Measurements from ENCODE around the gene RHBDD1. TPM values are rescaled to one million over a fixed set of nuclear protein-coding genes. Genes with fewer than 3 reads are reported as not detected.

The RHBDD1 gene
- total and polyA plus RNA-seq, 2 donors (not counting 3 experiments of a cell fraction or from before 2014, with no cell fraction given): 6.8 to 19.4 TPM

- FAIRE-seq (no peak), DNase-seq (ENCODE audit: low read depth, low spot score) (no peak)
- H3K9me1 ChIP-seq (replicated peaks; ENCODE audit: control insufficient read depth, extremely low read depth, insufficient read depth, low read length): no peaks in the 10 kb centered on the region
- H2AFZ ChIP-seq (ENCODE audit: low read depth, low read length): no peak overlapping the region
- no peak overlapping the region for H3K4me2 ChIP-seq (ENCODE audit: insufficient read depth, low read length)
- dilution Hi-C loops (cut with MboI; ENCODE audit: extremely low pct_ligation_motif_present, low sequenced_read_pairs): no loop called here
- no peak overlapping the region for H3K9ac ChIP-seq (replicated peaks; ENCODE audit: extremely low read depth, insufficient read depth, low read length)
- BruUV-seq (replicated peaks): no TSS peak
- no peak overlapping the region for H3K27ac ChIP-seq (ENCODE audit: insufficient read depth, low read depth, low read length)
- intact Hi-C loops (cut with micrococcal nuclease): no loop called here
- ChIA-PET CTCF (no interaction called here), POLR2A (no interaction called here)
- H3K27me3 ChIP-seq (ENCODE audit: control insufficient read depth in 2 of 2, insufficient read depth in 2 of 2, low read length in 2 of 2): no peaks in the 10 kb centered on the region
- H3K4me1 ChIP-seq (ENCODE audit: control insufficient read depth, extremely low read depth, insufficient read depth, low read length): no peaks in the 10 kb centered on the region
- no peaks in the 10 kb centered on the region for H4K20me1 ChIP-seq (replicated peaks; ENCODE audit: control insufficient read depth, extremely low read depth, insufficient read depth, low read length)
- H3K36me3 ChIP-seq (ENCODE audit: control insufficient read depth in 2 of 2, extremely low read depth in 1 of 2, insufficient read depth in 2 of 2, low read length in 2 of 2): no peaks in the 10 kb centered on the region
- TF ChIP-seq POLR2A (IDR thresholded peaks at IDR 0.05; ENCODE audit: low read depth, low read length) (no peak), EZH2 (IDR thresholded peaks at IDR 0.05; ENCODE audit: borderline replicate concordance, low read depth, low read length, severe bottlenecking) (no peak)
- H3K4me3 ChIP-seq (replicated peaks in 1 of 3; ENCODE audit: insufficient read depth in 1 of 3, low read depth in 1 of 3, low read length in 3 of 3): no peak overlapping the region
- H3K9me3 ChIP-seq (replicated peaks; ENCODE audit: control insufficient read depth, insufficient read depth, low read length): no peaks in the 10 kb centered on the region
- no peaks in the 10 kb centered on the region for H3K79me2 ChIP-seq (ENCODE audit: control insufficient read depth, insufficient read depth, low read length)
These were observed 74.0 kb downstream of the RHBDD1 start for GRCh38 chr2:226909836-226910235.

DNA sequence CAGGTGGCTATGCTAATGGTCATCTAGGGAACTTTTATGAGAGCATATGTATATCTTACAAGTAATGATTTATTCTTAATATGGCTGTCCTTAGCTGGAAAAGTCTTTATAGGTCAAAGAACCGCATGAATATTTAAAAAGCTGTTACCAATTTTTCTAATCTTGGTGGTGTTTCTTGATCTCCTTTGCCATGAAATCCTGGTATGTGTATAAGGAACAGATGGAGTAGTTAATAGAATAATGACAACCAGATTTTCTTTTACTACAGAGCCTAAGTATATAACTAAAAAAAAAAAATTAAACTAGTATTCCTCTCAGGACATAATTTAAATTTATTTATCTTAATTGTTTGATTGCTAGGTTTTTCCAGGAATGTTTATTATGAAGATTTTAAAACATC is 74.5 kb downstream of the RHBDD1 start:
- Histone ChIP-seq H3K4me1 (ENCODE audit: control insufficient read depth, extremely low read depth, insufficient read depth, low read length) (no peaks in the 10 kb centered on the region), H3K79me2 (ENCODE audit: control insufficient read depth, insufficient read depth, low read length) (no peaks in the 10 kb centered on the region), H4K20me1 (replicated peaks; ENCODE audit: control insufficient read depth, extremely low read depth, insufficient read depth, low read length) (no peaks in the 10 kb centered on the region), H3K9me1 (replicated peaks; ENCODE audit: control insufficient read depth, extremely low read depth, insufficient read depth, low read length) (no peaks in the 10 kb centered on the region), H3K9me3 (replicated peaks; ENCODE audit: control insufficient read depth, insufficient read depth, low read length) (no peaks in the 10 kb centered on the region), H3K27me3 (ENCODE audit: control insufficient read depth in 2 of 2, insufficient read depth in 2 of 2, low read length in 2 of 2) (no peaks in the 10 kb centered on the region), H3K36me3 (ENCODE audit: control insufficient read depth in 2 of 2, extremely low read depth in 1 of 2, insufficient read depth in 2 of 2, low read length in 2 of 2) (no peaks in the 10 kb centered on the region), H2AFZ (ENCODE audit: low read depth, low read length) (no peak overlapping the region), H3K4me2 (ENCODE audit: insufficient read depth, low read length) (no peak overlapping the region), H3K27ac (ENCODE audit: insufficient read depth, low read depth, low read length) (no peak overlapping the region), H3K4me3 (replicated peaks in 1 of 3; ENCODE audit: insufficient read depth in 1 of 3, low read depth in 1 of 3, low read length in 3 of 3) (no peak overlapping the region), H3K9ac (replicated peaks; ENCODE audit: extremely low read depth, insufficient read depth, low read length) (no peak overlapping the region)
- FAIRE-seq (no peak), DNase-seq (ENCODE audit: low read depth, low spot score) (no peak)
- POLR2A ChIA-PET: no interaction called here
- dilution Hi-C loops (cut with MboI; ENCODE audit: extremely low pct_ligation_motif_present, low sequenced_read_pairs) (no loop called here), intact Hi-C loops (cut with micrococcal nuclease) (no loop called here)
- TF ChIP-seq JUN (IDR thresholded peaks at IDR 0.05; ENCODE audit: borderline replicate concordance, insufficient read depth, insufficient read length, low read depth): no peak
- no peak for TF ChIP-seq EZH2 (IDR thresholded peaks at IDR 0.05; ENCODE audit: borderline replicate concordance, low read depth, low read length, severe bottlenecking)
- no peak for TF ChIP-seq MYC (IDR thresholded peaks at IDR 0.05; ENCODE audit: low read depth, low read length)
- TF ChIP-seq GATA2 (IDR thresholded peaks at IDR 0.05; ENCODE audit: insufficient read depth, insufficient read length, low read depth, low read length): no peak
- no peak for TF ChIP-seq MAX (IDR thresholded peaks at IDR 0.05; ENCODE audit: insufficient read depth, insufficient read length)
- TF ChIP-seq, protein P1, sequence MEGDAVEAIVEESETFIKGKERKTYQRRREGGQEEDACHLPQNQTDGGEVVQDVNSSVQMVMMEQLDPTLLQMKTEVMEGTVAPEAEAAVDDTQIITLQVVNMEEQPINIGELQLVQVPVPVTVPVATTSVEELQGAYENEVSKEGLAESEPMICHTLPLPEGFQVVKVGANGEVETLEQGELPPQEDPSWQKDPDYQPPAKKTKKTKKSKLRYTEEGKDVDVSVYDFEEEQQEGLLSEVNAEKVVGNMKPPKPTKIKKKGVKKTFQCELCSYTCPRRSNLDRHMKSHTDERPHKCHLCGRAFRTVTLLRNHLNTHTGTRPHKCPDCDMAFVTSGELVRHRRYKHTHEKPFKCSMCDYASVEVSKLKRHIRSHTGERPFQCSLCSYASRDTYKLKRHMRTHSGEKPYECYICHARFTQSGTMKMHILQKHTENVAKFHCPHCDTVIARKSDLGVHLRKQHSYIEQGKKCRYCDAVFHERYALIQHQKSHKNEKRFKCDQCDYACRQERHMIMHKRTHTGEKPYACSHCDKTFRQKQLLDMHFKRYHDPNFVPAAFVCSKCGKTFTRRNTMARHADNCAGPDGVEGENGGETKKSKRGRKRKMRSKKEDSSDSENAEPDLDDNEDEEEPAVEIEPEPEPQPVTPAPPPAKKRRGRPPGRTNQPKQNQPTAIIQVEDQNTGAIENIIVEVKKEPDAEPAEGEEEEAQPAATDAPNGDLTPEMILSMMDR (IDR thresholded peaks at IDR 0.05; ENCODE audit: extremely low read depth in 1 of 2, insufficient read depth in 1 of 2, low read depth in 1 of 2, low read length in 2 of 2): no peak
- TF ChIP-seq POLR2A (IDR thresholded peaks at IDR 0.05; ENCODE audit: low read depth, low read length): no peak
- no peak for TF ChIP-seq POLR2AphosphoS5 (IDR thresholded peaks at IDR 0.05; ENCODE audit: insufficient read depth, low read depth, low read length)
- no peak for TF ChIP-seq FOS (IDR thresholded peaks at IDR 0.05; ENCODE audit: borderline replicate concordance, insufficient read depth, low read length)
- CTCF ChIA-PET: no interaction called here
- BruUV-seq (replicated peaks): no TSS peak
